ENCODE results near the gene SSX2IP.

DNA sequence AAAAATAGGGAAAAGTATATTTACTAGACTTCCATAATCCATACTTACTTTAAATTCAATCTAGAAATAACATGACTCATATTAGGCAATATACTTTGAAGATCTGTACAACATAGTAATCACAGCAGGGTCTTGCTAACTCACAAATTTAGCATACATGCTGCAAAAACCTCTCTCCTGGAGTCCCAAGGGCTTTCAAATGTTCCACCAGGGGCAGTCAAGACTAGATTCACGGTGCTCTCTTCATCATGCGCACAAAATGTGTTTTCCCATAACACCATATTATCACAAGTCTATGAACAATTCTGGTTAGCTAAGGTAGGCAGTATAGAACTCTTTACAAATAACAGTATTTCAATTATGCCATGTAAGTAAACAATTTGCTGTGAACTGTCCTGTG is 45.8 kb downstream of the SSX2IP start:
- TF ChIP-seq, protein P1, sequence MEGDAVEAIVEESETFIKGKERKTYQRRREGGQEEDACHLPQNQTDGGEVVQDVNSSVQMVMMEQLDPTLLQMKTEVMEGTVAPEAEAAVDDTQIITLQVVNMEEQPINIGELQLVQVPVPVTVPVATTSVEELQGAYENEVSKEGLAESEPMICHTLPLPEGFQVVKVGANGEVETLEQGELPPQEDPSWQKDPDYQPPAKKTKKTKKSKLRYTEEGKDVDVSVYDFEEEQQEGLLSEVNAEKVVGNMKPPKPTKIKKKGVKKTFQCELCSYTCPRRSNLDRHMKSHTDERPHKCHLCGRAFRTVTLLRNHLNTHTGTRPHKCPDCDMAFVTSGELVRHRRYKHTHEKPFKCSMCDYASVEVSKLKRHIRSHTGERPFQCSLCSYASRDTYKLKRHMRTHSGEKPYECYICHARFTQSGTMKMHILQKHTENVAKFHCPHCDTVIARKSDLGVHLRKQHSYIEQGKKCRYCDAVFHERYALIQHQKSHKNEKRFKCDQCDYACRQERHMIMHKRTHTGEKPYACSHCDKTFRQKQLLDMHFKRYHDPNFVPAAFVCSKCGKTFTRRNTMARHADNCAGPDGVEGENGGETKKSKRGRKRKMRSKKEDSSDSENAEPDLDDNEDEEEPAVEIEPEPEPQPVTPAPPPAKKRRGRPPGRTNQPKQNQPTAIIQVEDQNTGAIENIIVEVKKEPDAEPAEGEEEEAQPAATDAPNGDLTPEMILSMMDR (IDR thresholded peaks at IDR 0.05; ENCODE audit: low read depth, low read length, poor library complexity, severe bottlenecking): no peak
- no peak for TF ChIP-seq EZH2phosphoT487 (IDR thresholded peaks at IDR 0.05; ENCODE audit: borderline replicate concordance, low read length)

All from DOHH2 (cell line).